ENCODE measurements around the gene CD72. TPM values are rescaled to one million over a fixed set of nuclear protein-coding genes. Genes with fewer than 3 reads are reported as not detected.

The CD72 gene
- total RNA-seq, 1 donor from 2014 or later: 1.8 TPM

GRCh38 chr9:35574578-35575122 is 43.6 kb downstream of the CD72 start:
- DNase-seq (ENCODE audit: low read depth): no peak
- Histone ChIP-seq H2AFZ (ENCODE audit: low read depth, low read length) (no peak overlapping the region), H3K27ac (ENCODE audit: low read depth, low read length) (no peak overlapping the region), H3K27me3 (ENCODE audit: insufficient read depth, low read length) (peaks cover 3% of the 10 kb centered on the region), H3K36me3 (ENCODE audit: insufficient read depth, low read length) (no peaks in the 10 kb centered on the region), H3K9me3 (ENCODE audit: insufficient read depth, low read depth, low read length) (no peaks in the 10 kb centered on the region), H3K79me2 (ENCODE audit: insufficient read depth, low read length) (no peaks in the 10 kb centered on the region), H3K4me2 (ENCODE audit: low read length) (no peak overlapping the region), H4K20me1 (ENCODE audit: insufficient read depth, low read length) (no peaks in the 10 kb centered on the region), H3K4me3 (ENCODE audit: insufficient read depth, low read depth, low read length) (no peak overlapping the region), H3K4me1 (ENCODE audit: insufficient read depth, low read length) (no peaks in the 10 kb centered on the region), H3K9ac (ENCODE audit: low read length) (no peak overlapping the region)
- H3K27me3 Mint-ChIP-seq (ENCODE audit: low read depth, unreplicated experiment): peaks cover 3% of the 10 kb centered on the region
- H3K27ac Mint-ChIP-seq (ENCODE audit: unreplicated experiment): no peak overlapping the region
- H3K4me3 Mint-ChIP-seq (ENCODE audit: unreplicated experiment): no peak overlapping the region
- peaks cover 2% of the 10 kb centered on the region for H3K36me3 Mint-ChIP-seq (ENCODE audit: low read depth, unreplicated experiment)
- H3K4me1 Mint-ChIP-seq (ENCODE audit: low read depth, unreplicated experiment): no peaks in the 10 kb centered on the region
- TF ChIP-seq EZH2 (IDR thresholded peaks at IDR 0.05; ENCODE audit: insufficient read depth, low read length): no peak
- no peak for TF ChIP-seq CTCF (IDR thresholded peaks at IDR 0.05; ENCODE audit: insufficient read depth, low read depth, low read length)
- peaks cover 10% of the 10 kb centered on the region for H3K9me3 Mint-ChIP-seq (ENCODE audit: unreplicated experiment)
- FAIRE-seq: no peak

GRCh38 chr9:35570709-35571504 is 47.3 kb downstream of the CD72 start:
- Histone ChIP-seq H3K9me3 (ENCODE audit: insufficient read depth, low read depth, low read length) (no peaks in the 10 kb centered on the region), H3K36me3 (ENCODE audit: insufficient read depth, low read length) (no peaks in the 10 kb centered on the region), H3K27me3 (ENCODE audit: insufficient read depth, low read length) (peaks cover 3% of the 10 kb centered on the region), H4K20me1 (ENCODE audit: insufficient read depth, low read length) (no peaks in the 10 kb centered on the region), H3K9ac (ENCODE audit: low read length) (no peak overlapping the region), H3K4me1 (ENCODE audit: insufficient read depth, low read length) (no peaks in the 10 kb centered on the region), H2AFZ (ENCODE audit: low read depth, low read length) (no peak overlapping the region), H3K4me3 (ENCODE audit: insufficient read depth, low read depth, low read length) (no peak overlapping the region), H3K4me2 (ENCODE audit: low read length) (no peak overlapping the region), H3K79me2 (ENCODE audit: insufficient read depth, low read length) (no peaks in the 10 kb centered on the region), H3K27ac (ENCODE audit: low read depth, low read length) (no peak overlapping the region)
- peaks cover 3% of the 10 kb centered on the region for H3K9me3 Mint-ChIP-seq (ENCODE audit: unreplicated experiment)
- DNase-seq (ENCODE audit: low read depth) (no peak), FAIRE-seq (no peak)
- no peak overlapping the region for H3K27ac Mint-ChIP-seq (ENCODE audit: unreplicated experiment)
- no peak for TF ChIP-seq EZH2 (IDR thresholded peaks at IDR 0.05; ENCODE audit: insufficient read depth, low read length)
- TF ChIP-seq CTCF (IDR thresholded peaks at IDR 0.05; ENCODE audit: insufficient read depth, low read depth, low read length): no peak
- peaks cover 7% of the 10 kb centered on the region for H3K4me1 Mint-ChIP-seq (ENCODE audit: low read depth, unreplicated experiment)
- H3K36me3 Mint-ChIP-seq (ENCODE audit: low read depth, unreplicated experiment): peaks cover 5% of the 10 kb centered on the region
- H3K4me3 Mint-ChIP-seq (ENCODE audit: unreplicated experiment): no peak overlapping the region
- H3K27me3 Mint-ChIP-seq (ENCODE audit: low read depth, unreplicated experiment): peaks cover 3% of the 10 kb centered on the region

GRCh38 chr9:35569206-35569605 is 49.0 kb downstream of the CD72 start:
- FAIRE-seq (no peak), DNase-seq (ENCODE audit: low read depth) (no peak)
- Mint-ChIP-seq H3K4me3 (ENCODE audit: unreplicated experiment) (no peak overlapping the region), H3K36me3 (ENCODE audit: low read depth, unreplicated experiment) (peaks cover 7% of the 10 kb centered on the region), H3K27me3 (ENCODE audit: low read depth, unreplicated experiment) (no peaks in the 10 kb centered on the region), H3K9me3 (ENCODE audit: unreplicated experiment) (peaks cover 3% of the 10 kb centered on the region), H3K4me1 (ENCODE audit: low read depth, unreplicated experiment) (peaks cover 7% of the 10 kb centered on the region), H3K27ac (ENCODE audit: unreplicated experiment) (no peak overlapping the region)
- H4K20me1 ChIP-seq (ENCODE audit: insufficient read depth, low read length): no peaks in the 10 kb centered on the region
- no peak overlapping the region for H3K4me3 ChIP-seq (ENCODE audit: insufficient read depth, low read depth, low read length)
- H2AFZ ChIP-seq (ENCODE audit: low read depth, low read length): no peak overlapping the region
- no peak overlapping the region for H3K27ac ChIP-seq (ENCODE audit: low read depth, low read length)
- H3K9me3 ChIP-seq (ENCODE audit: insufficient read depth, low read depth, low read length): no peaks in the 10 kb centered on the region
- H3K4me1 ChIP-seq (ENCODE audit: insufficient read depth, low read length): no peaks in the 10 kb centered on the region
- H3K36me3 ChIP-seq (ENCODE audit: insufficient read depth, low read length): no peaks in the 10 kb centered on the region
- no peaks in the 10 kb centered on the region for H3K27me3 ChIP-seq (ENCODE audit: insufficient read depth, low read length)
- H3K79me2 ChIP-seq (ENCODE audit: insufficient read depth, low read length): no peaks in the 10 kb centered on the region
- no peak for TF ChIP-seq EZH2 (IDR thresholded peaks at IDR 0.05; ENCODE audit: insufficient read depth, low read length)
- no peak for TF ChIP-seq CTCF (IDR thresholded peaks at IDR 0.05; ENCODE audit: insufficient read depth, low read depth, low read length)
- no peak overlapping the region for H3K4me2 ChIP-seq (ENCODE audit: low read length)
- no peak overlapping the region for H3K9ac ChIP-seq (ENCODE audit: low read length)

Data from astrocyte (in vitro differentiated cells and primary cell).